ENCODE results near the gene FCRL6.

Gene FCRL6

DNA sequence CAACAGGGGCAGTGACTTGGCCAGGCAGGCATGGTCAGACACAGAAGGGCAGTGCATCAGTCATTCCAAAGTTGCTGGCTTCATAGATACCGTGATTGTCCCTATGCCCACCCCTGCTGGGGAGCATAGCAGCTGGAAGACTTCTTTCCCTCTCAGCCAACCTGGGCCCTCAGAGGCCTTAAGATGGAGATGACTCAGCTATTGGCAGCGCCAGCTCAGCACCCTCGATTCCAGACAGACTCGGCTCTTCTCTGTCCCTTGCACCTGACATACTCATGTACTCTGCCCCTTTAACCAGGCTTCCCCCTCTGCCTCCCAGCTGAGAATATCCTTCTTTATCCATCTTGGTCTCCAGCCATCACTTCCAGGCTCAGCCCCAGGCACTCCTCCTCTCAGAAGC lies 41.3 kb downstream of the FCRL6 start:
- no peak for TF ChIP-seq REST (IDR thresholded peaks at IDR 0.05; ENCODE audit: low read depth)

GRCh38 chr1:159845751-159846629 lies 43.8 kb downstream of the FCRL6 start:
- no peak for TF ChIP-seq TAF1 (IDR thresholded peaks at IDR 0.05; ENCODE audit: low read depth)
- no peak for TF ChIP-seq USF1 (IDR thresholded peaks at IDR 0.05)
- no peak for TF ChIP-seq TCF12 (IDR thresholded peaks at IDR 0.05; ENCODE audit: low read depth)
- TF ChIP-seq CEBPB (IDR thresholded peaks at IDR 0.05) = no peak
- TF ChIP-seq RAD21 (IDR thresholded peaks at IDR 0.05; ENCODE audit: low read depth) = no peak
- TF ChIP-seq CREB1 (IDR thresholded peaks at IDR 0.05; ENCODE audit: low read depth) = no peak
- no peak for TF ChIP-seq NFIC (IDR thresholded peaks at IDR 0.05)
- TF ChIP-seq YY1 (IDR thresholded peaks at IDR 0.05; ENCODE audit: low read depth) = no peak
- no peak for TF ChIP-seq ZBTB7A (IDR thresholded peaks at IDR 0.05; ENCODE audit: low read depth)
- no peak for TF ChIP-seq TEAD4 (IDR thresholded peaks at IDR 0.05)

GRCh38 chr1:159847231-159847630 lies 45.1 kb downstream of the FCRL6 start:
- no peak for TF ChIP-seq TAF1 (IDR thresholded peaks at IDR 0.05; ENCODE audit: low read depth)
- TF ChIP-seq EGR1 (IDR thresholded peaks at IDR 0.05) = no peak
- TF ChIP-seq EP300 (IDR thresholded peaks at IDR 0.05; ENCODE audit: borderline replicate concordance) = no peak

DNA sequence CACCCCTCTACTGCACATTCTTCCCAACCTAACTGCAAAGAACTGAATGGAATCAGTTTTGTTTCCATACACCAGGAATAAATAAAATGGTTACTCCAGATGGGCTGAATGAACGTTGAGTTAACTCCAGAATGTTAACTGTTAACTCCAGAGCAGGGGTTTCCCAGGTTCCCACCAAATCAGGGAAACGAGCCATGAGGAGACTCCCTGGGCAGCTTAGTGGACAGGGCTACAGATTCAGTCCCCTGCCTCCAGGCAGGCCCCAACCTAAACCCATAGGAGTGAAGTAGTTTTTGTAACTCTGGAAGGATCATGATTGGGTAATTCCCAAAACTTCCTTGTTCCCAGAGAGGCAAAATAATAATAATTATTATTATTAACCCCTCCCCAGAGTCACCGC lies 46.2 kb downstream of the FCRL6 start:
- no peak for TF ChIP-seq EP300 (IDR thresholded peaks at IDR 0.05; ENCODE audit: borderline replicate concordance)
- no peak for TF ChIP-seq ZBTB7A (IDR thresholded peaks at IDR 0.05; ENCODE audit: low read depth)
- no peak for TF ChIP-seq TCF12 (IDR thresholded peaks at IDR 0.05; ENCODE audit: low read depth)

DNA sequence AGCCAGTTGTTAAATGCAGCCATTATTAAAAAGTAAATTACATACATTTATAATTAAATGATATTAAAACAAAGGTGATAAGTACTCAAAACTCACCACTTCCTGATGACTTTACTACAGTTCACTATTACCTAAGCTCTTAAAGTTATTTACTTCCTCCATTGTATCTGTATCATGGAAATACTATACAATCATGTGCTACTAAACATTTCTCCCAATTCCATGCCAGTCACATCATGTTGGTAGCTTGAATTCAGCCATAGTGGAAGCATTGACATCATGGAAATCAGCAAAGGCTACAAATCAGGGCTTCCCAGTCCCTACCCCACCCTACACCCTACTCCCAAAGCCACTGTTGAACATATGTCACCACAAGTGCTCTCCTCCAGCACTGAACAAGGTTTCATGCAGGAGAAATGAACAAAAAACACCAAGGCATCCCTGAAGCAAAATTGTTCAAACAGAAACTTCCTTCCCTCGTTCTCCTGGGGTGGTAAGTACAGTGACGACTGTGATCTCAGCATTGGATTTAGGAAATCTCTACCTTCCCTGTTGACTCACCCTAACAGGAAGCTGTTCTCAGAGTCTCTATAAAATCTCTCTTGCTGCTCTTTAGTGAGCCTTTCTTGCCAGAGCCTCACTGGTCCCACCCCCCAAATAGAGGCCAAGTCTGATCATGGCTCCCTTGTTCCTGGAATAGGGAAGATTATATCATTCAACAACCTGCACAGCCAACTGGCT lies 47.6 kb downstream of the FCRL6 start:
- TF ChIP-seq ZBTB7A (IDR thresholded peaks at IDR 0.05; ENCODE audit: low read depth) = no peak
- TF ChIP-seq CEBPB (IDR thresholded peaks at IDR 0.05) = no peak

- TF ChIP-seq YY1 (IDR thresholded peaks at IDR 0.05; ENCODE audit: low read depth) = no peak
- no peak for TF ChIP-seq USF1 (IDR thresholded peaks at IDR 0.05)
- no peak for TF ChIP-seq TEAD4 (IDR thresholded peaks at IDR 0.05)
- TF ChIP-seq EGR1 (IDR thresholded peaks at IDR 0.05) = no peak
- no peak for TF ChIP-seq NFIC (IDR thresholded peaks at IDR 0.05)
- no peak for TF ChIP-seq TAF1 (IDR thresholded peaks at IDR 0.05; ENCODE audit: low read depth)
- TF ChIP-seq TCF12 (IDR thresholded peaks at IDR 0.05; ENCODE audit: low read depth) = no peak
- no peak for TF ChIP-seq FOXM1 (IDR thresholded peaks at IDR 0.05; ENCODE audit: borderline replicate concordance, low read depth)
- TF ChIP-seq, protein P1, sequence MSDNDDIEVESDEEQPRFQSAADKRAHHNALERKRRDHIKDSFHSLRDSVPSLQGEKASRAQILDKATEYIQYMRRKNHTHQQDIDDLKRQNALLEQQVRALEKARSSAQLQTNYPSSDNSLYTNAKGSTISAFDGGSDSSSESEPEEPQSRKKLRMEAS (IDR thresholded peaks at IDR 0.05) = no peak
- no peak for TF ChIP-seq CREB1 (IDR thresholded peaks at IDR 0.05; ENCODE audit: low read depth)
- TF ChIP-seq RAD21 (IDR thresholded peaks at IDR 0.05; ENCODE audit: low read depth) = no peak
- TF ChIP-seq CEBPB (IDR thresholded peaks at IDR 0.05) = no peak
- TF ChIP-seq ZBTB7A (IDR thresholded peaks at IDR 0.05; ENCODE audit: low read depth) = no peak
- TF ChIP-seq REST (IDR thresholded peaks at IDR 0.05; ENCODE audit: low read depth) = no peak
- TF ChIP-seq EP300 (IDR thresholded peaks at IDR 0.05; ENCODE audit: borderline replicate concordance) = no peak
Observed at GRCh38 chr1:159851407-159851806, 49.2 kb downstream of the FCRL6 start.
